ENCODE data around the gene TSEN2.

Gene TSEN2

DNA sequence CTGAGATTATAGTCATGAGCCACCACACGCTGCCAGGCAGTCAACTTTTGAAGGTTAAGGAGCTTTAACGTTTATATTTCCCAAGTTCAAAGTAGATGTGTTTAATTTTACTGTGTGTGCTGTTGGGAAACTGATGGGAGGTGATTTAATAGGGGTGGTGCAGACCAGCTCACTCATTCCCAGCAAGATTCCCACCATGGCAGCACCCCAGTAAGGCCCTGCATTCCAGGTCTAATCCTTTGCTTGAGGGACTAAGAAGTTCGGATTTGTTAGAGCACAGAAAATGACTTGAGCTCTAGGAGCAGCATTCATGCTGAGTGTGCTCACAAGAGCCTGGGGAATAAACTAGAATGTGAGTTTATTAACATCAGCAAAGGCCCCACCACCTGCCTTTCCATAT is 25.2 kb downstream of the TSEN2 start:
- H3K4me1 ChIP-seq (ENCODE audit: insufficient read depth, low read length): no peaks in the 10 kb centered on the region
- no peak overlapping the region for H3K27ac ChIP-seq (ENCODE audit: low read depth, low read length)
- no peaks in the 10 kb centered on the region for H3K9me3 ChIP-seq (ENCODE audit: low read length)
- peaks cover 12% of the 10 kb centered on the region for H3K36me3 ChIP-seq (ENCODE audit: insufficient read depth, low read length)
- H3K4me3 ChIP-seq (ENCODE audit: low read depth in 1 of 2, low read length in 2 of 2): no peak overlapping the region
- no peak overlapping the region for H3K9ac ChIP-seq (ENCODE audit: low read length)
- H3K27me3 ChIP-seq (ENCODE audit: control insufficient read depth in 1 of 2, insufficient read depth in 2 of 2, low read length in 2 of 2): no peaks in the 10 kb centered on the region

DNA sequence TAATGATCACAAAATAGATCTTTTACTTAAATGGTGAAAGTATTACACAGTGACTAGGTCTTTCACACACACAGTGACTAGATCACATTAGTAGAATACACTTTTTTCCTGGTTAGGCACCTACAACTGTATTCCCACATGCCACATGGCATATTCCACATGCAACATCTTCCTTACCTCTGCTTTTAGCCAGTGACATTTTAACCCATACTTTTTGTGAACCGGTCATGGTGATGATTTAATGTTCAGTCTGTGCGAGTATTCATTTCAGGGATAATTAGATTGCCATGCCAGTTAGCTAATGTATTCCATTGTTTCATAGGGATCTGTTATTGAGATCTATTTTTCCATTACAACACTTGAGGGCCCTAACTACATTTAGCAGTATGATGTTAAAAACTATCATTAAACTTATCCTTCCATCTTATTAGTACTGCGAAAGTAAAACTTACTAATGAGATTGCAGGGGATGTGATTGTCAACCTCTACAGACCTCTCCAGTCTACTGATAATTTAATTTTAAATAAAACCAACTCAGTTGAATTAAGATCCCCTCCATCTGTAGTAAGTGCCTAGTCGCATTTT is 28.3 kb downstream of the TSEN2 start:
- Histone ChIP-seq H3K9me3 (ENCODE audit: low read length) (no peaks in the 10 kb centered on the region), H3K27ac (ENCODE audit: low read depth, low read length) (no peak overlapping the region), H3K4me1 (ENCODE audit: insufficient read depth, low read length) (no peaks in the 10 kb centered on the region), H3K4me3 (ENCODE audit: low read depth in 1 of 2, low read length in 2 of 2) (no peak overlapping the region), H3K36me3 (ENCODE audit: insufficient read depth, low read length) (peaks cover 10% of the 10 kb centered on the region), H3K9ac (ENCODE audit: low read length) (no peak overlapping the region), H3K27me3 (ENCODE audit: control insufficient read depth in 1 of 2, insufficient read depth in 2 of 2, low read length in 2 of 2) (no peaks in the 10 kb centered on the region)

DNA sequence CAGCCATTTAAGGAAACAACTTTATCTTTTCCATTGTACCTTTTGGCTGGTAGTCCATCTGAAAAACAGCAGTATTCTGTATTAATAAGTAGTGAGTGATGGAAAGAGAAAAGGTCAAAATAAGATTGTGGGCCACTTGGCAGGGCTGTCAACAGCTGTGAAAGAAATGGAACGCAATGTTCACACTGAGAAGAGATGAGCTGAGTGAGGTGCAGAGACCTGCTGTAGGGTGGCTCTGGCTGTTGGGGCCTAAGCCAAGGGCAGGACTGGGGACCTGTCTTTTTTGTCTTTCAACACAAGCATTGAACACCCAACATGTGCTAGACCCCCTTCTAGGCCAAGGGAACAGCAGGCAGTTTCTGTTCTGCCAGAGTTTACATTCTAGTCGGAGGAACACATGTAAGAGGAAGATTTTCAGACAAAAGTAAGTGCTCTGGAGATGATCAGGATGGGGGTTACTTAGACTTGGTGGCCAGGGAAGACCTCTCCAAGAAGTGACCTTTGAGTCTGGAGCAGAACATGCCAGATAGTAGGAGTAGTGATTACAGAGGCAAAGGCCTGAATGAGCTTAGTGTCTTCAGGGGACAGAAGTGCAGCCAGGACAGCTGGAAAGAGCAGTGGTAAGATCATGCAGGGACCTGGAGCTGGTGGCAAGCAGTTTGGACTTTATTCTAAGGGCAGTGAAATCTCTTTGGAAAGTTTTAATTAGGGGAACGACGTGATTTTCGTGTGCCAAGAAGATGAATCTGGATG is 29.6 kb downstream of the TSEN2 start:
- Histone ChIP-seq H3K27ac (ENCODE audit: low read depth, low read length) (no peak overlapping the region), H3K27me3 (ENCODE audit: control insufficient read depth in 1 of 2, insufficient read depth in 2 of 2, low read length in 2 of 2) (no peaks in the 10 kb centered on the region), H3K36me3 (ENCODE audit: insufficient read depth, low read length) (peaks cover 10% of the 10 kb centered on the region), H3K9me3 (ENCODE audit: low read length) (no peaks in the 10 kb centered on the region), H3K9ac (ENCODE audit: low read length) (no peak overlapping the region), H3K4me3 (ENCODE audit: low read depth in 1 of 2, low read length in 2 of 2) (no peak overlapping the region), H3K4me1 (ENCODE audit: insufficient read depth, low read length) (no peaks in the 10 kb centered on the region)

DNA sequence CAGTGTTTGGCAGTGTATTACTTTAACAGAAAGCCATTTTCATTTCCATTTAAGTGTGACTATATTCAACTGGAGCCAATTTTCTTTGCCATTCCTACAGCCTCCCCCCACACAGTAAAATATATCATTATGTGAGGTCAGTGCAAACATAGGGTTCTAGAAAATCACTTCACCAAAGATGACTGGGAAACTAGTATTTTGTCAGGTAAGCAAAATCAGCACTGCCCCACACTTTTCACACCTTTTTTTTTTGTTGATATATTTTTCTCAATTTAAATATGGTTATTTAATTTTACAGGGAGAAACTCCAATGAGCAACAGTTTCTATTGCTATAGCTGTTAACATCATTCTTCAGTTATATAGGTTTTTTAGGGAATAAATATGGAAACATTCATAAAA is 31.4 kb downstream of the TSEN2 start:
- H3K36me3 ChIP-seq (ENCODE audit: insufficient read depth, low read length): no peaks in the 10 kb centered on the region
- no peak overlapping the region for H3K4me3 ChIP-seq (ENCODE audit: low read depth in 1 of 2, low read length in 2 of 2)
- H3K27me3 ChIP-seq (ENCODE audit: control insufficient read depth in 1 of 2, insufficient read depth in 2 of 2, low read length in 2 of 2): no peaks in the 10 kb centered on the region
- H3K27ac ChIP-seq (ENCODE audit: low read depth, low read length): no peak overlapping the region
- no peaks in the 10 kb centered on the region for H3K9me3 ChIP-seq (ENCODE audit: low read length)
- no peak overlapping the region for H3K9ac ChIP-seq (ENCODE audit: low read length)
- no peaks in the 10 kb centered on the region for H3K4me1 ChIP-seq (ENCODE audit: insufficient read depth, low read length)

DNA sequence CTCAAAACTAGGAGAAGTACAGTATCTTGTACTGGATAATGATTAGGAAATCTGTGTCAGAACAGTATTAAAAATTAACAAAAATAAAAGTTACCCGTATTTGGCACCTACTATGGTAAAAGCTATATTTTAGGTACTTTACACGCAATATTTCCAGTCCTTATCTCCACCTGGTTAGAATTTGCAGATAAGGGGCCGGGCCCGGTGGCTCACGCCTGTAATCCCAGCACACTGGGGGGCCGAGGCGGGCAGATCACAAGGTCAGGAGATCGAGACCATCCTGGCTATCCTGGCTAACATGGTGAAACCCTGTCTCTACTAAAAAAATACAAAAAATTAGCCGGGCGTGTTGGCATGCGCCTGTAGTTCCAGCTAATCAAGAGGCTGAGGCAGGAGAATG is 32.6 kb downstream of the TSEN2 start:
- no peak overlapping the region for H3K4me3 ChIP-seq (ENCODE audit: low read depth in 1 of 2, low read length in 2 of 2)
- no peaks in the 10 kb centered on the region for H3K4me1 ChIP-seq (ENCODE audit: insufficient read depth, low read length)
- H3K9me3 ChIP-seq (ENCODE audit: low read length): no peaks in the 10 kb centered on the region
- no peak overlapping the region for H3K27ac ChIP-seq (ENCODE audit: low read depth, low read length)
- H3K9ac ChIP-seq (ENCODE audit: low read length): no peak overlapping the region
- no peaks in the 10 kb centered on the region for H3K36me3 ChIP-seq (ENCODE audit: insufficient read depth, low read length)
- no peaks in the 10 kb centered on the region for H3K27me3 ChIP-seq (ENCODE audit: control insufficient read depth in 1 of 2, insufficient read depth in 2 of 2, low read length in 2 of 2)

DNA sequence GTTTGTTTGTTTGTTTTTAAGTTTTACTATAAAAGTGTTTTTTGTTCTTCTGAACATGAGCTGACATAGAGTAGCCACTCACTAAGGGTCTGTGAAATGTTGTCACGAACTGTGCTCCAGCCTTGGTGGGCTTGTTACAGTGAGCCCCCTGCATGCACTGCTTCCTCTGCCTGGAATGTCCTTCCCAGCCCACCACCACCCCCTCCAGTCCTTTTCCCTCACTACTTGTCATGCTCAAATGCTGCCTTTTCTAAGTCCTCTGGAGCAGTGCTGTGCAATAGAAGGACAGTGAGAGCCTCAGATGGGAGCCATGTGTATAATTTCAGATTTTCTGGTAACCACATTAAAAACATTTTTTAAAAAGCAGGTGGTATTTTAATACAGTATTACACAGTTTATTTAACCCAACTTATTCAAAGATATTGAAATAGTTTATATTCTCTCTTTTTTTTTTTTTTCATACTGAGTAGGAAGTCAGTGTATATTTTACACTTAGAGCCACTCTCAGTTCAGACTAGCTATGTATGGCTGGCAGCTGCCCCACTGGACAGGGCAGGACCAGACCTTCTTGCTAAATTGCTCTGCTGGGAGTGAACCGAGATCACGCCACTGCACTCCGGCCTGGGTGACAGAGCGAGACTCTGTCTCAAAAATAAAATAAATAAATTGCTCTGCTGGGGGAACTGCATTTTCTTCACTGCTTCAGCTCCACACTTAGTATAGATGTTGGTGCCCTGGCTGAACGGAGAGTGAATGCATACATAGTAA is 34.2 kb downstream of the TSEN2 start:
- Histone ChIP-seq H3K9me3 (ENCODE audit: low read length) (no peaks in the 10 kb centered on the region), H3K9ac (ENCODE audit: low read length) (no peak overlapping the region), H3K27me3 (ENCODE audit: control insufficient read depth in 1 of 2, insufficient read depth in 2 of 2, low read length in 2 of 2) (no peaks in the 10 kb centered on the region), H3K4me3 (ENCODE audit: low read depth in 1 of 2, low read length in 2 of 2) (no peak overlapping the region), H3K36me3 (ENCODE audit: insufficient read depth, low read length) (no peaks in the 10 kb centered on the region), H3K27ac (ENCODE audit: low read depth, low read length) (no peak overlapping the region), H3K4me1 (ENCODE audit: insufficient read depth, low read length) (no peaks in the 10 kb centered on the region)

DNA sequence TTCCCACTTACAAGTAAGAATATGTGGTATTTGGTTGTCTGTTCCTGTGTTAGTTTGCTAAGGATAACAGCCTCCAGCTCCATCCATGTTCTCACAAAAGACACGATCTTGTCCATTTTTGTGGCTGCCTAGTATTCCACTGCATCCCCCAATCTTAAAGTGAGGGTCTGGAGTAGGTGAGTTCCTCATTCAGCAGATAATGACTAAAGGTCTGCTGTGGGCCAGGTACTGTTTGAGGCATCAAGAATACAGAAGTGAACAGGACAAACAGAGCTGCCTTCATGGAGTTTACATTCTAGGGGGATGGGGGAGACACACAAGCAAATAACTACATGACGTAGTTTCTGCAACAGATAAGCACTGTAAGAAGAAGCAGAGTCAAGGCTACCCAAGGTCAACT is 36.7 kb downstream of the TSEN2 start:
- H3K9me3 ChIP-seq (ENCODE audit: low read length): no peaks in the 10 kb centered on the region
- no peaks in the 10 kb centered on the region for H3K27me3 ChIP-seq (ENCODE audit: control insufficient read depth in 1 of 2, insufficient read depth in 2 of 2, low read length in 2 of 2)
- no peak overlapping the region for H3K4me3 ChIP-seq (ENCODE audit: low read depth in 1 of 2, low read length in 2 of 2)
- H3K27ac ChIP-seq (ENCODE audit: low read depth, low read length): no peak overlapping the region
- no peaks in the 10 kb centered on the region for H3K4me1 ChIP-seq (ENCODE audit: insufficient read depth, low read length)
- no peak overlapping the region for H3K9ac ChIP-seq (ENCODE audit: low read length)
- no peaks in the 10 kb centered on the region for H3K36me3 ChIP-seq (ENCODE audit: insufficient read depth, low read length)

DNA sequence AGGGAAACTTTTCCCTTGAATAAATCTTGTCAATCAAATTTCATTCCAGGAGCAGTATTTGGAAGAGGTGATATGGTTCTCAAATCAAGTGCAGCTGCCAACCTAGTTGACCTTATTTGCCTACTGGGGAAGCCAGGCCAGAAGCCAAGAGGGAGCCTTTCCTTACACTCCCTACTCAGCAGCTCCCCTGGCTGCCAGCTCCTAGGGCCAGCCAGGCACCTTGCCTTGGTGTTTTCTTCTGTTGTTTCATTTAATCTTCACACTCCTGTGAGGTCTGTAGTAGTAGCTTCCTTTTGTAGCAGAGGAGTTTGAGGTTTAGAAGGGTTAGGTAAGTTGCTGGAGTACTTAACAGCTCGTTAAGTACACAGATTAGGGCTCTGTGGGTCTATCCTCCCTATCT is 38.4 kb downstream of the TSEN2 start:
- Histone ChIP-seq H3K4me3 (ENCODE audit: low read depth in 1 of 2, low read length in 2 of 2) (no peak overlapping the region), H3K9me3 (ENCODE audit: low read length) (no peaks in the 10 kb centered on the region), H3K27me3 (ENCODE audit: control insufficient read depth in 1 of 2, insufficient read depth in 2 of 2, low read length in 2 of 2) (no peaks in the 10 kb centered on the region), H3K27ac (ENCODE audit: low read depth, low read length) (no peak overlapping the region), H3K36me3 (ENCODE audit: insufficient read depth, low read length) (peaks cover 4% of the 10 kb centered on the region), H3K9ac (ENCODE audit: low read length) (no peak overlapping the region), H3K4me1 (ENCODE audit: insufficient read depth, low read length) (no peaks in the 10 kb centered on the region)

DNA sequence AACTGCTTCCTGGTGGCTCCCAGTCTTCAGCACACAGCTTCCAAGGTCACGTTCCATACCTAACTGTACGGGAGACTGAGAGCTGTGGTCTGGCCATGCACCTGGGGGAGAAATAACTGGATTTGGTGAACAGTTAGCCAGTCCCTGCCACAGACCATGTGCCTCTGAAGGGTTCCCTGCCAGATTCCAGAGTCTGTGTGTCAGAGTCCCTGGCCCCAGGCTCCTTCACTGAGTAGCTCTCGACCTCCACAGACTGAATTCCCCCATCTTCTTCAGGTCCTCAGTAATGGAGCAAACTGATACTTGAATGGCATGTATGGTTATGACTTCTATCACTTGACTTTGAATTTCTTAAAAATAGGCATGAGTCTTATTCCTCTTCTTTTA is 43.5 kb downstream of the TSEN2 start:
- Histone ChIP-seq H3K4me1 (ENCODE audit: insufficient read depth, low read length) (no peaks in the 10 kb centered on the region), H3K9me3 (ENCODE audit: low read length) (no peaks in the 10 kb centered on the region), H3K27me3 (ENCODE audit: control insufficient read depth in 1 of 2, insufficient read depth in 2 of 2, low read length in 2 of 2) (no peaks in the 10 kb centered on the region), H3K36me3 (ENCODE audit: insufficient read depth, low read length) (peaks cover 21% of the 10 kb centered on the region), H3K4me3 (ENCODE audit: low read depth in 1 of 2, low read length in 2 of 2) (no peak overlapping the region), H3K9ac (ENCODE audit: low read length) (no peak overlapping the region), H3K27ac (ENCODE audit: low read depth, low read length) (no peak overlapping the region)

DNA sequence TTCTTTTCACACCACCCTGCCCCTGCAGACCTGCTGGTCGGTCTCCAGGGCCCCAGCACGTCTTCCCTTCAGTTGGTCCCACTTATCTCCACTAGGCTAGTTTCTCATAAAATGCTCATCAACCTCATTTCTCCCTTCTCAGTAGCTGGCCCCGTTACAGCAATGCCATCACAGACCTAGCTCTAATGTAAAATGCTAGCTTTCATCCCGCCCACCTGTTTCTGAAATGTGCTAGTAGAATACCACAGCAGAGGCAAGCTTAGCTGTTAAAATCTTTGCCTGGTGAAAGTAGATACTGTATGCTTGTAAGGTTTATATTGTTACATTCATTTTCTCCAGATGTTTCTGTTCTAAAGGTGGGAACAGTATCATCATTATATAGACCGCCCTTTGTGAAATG is 47.9 kb downstream of the TSEN2 start:
- Histone ChIP-seq H3K36me3 (ENCODE audit: insufficient read depth, low read length) (peaks cover 21% of the 10 kb centered on the region), H3K9me3 (ENCODE audit: low read length) (no peaks in the 10 kb centered on the region), H3K27ac (ENCODE audit: low read depth, low read length) (no peak overlapping the region), H3K27me3 (ENCODE audit: control insufficient read depth in 1 of 2, insufficient read depth in 2 of 2, low read length in 2 of 2) (no peaks in the 10 kb centered on the region), H3K9ac (ENCODE audit: low read length) (no peak overlapping the region), H3K4me1 (ENCODE audit: insufficient read depth, low read length) (no peaks in the 10 kb centered on the region), H3K4me3 (ENCODE audit: low read depth in 1 of 2, low read length in 2 of 2) (no peak overlapping the region)

DNA sequence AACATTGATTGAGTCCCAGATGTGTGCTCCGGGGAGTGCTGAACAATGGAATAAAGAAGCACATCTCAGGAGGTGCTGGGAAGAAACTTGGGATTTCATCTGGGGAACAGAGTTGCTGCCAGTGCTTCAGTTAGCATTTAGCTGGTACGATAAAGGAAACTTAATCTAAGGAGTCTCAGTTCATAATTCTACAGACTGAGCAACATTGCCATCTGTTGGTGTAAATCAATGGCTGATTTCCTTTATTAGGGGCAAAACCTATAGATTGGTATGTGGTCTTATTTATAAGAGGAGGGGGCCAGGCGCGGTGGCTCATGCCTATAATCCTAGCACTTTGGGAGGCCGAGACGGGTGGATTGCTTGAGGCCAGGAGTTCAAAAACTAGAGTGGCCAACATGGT is 52.1 kb downstream of the TSEN2 start:
- Histone ChIP-seq H3K27ac (ENCODE audit: low read depth, low read length) (no peak overlapping the region), H3K9me3 (ENCODE audit: low read length) (no peaks in the 10 kb centered on the region), H3K4me1 (ENCODE audit: insufficient read depth, low read length) (no peaks in the 10 kb centered on the region), H3K4me3 (ENCODE audit: low read depth in 1 of 2, low read length in 2 of 2) (no peak overlapping the region), H3K36me3 (ENCODE audit: insufficient read depth, low read length) (peaks cover 6% of the 10 kb centered on the region), H3K9ac (ENCODE audit: low read length) (no peak overlapping the region), H3K27me3 (ENCODE audit: control insufficient read depth in 1 of 2, insufficient read depth in 2 of 2, low read length in 2 of 2) (no peaks in the 10 kb centered on the region)

All from muscle layer of colon (tissue), 2 donors.